HepG2 (cell line): Measurements from ENCODE around the gene THSD8. TPM values are rescaled to one million over a fixed set of nuclear protein-coding genes. Genes with fewer than 3 reads are reported as not detected.

ENCODE experiments used
- ELF1 ChIP-seq: sonication (generic); formaldehyde crosslinking; IDR thresholded peaks from 2 replicates; pipeline ENCODE4 v1.4.0; 2020; ENCODE audit warnings: missing genetic modification reagents
- HMGA1 ChIP-seq: sonication (generic); formaldehyde crosslinking; conservative IDR thresholded peaks from 2 replicates; pipeline ENCODE4 v1.4.0; 2020; ENCODE audit warnings: missing genetic modification reagents
- RNF2 ChIP-seq: fragments of 450-650 bp; conservative IDR thresholded peaks from 2 replicates; pipeline ENCODE4 v1.6.1; 2016; ENCODE audit warnings: low read depth
- SRSF4 ChIP-seq: fragments of 200-400 bp; formaldehyde crosslinking; IDR thresholded peaks from one replicate; pipeline ENCODE4 v1.6.1; 2018; ENCODE audit warnings: mild to moderate bottlenecking, low read depth, low read length, moderate library complexity; ENCODE audit not compliant: poor library complexity, severe bottlenecking
- ZBTB1 ChIP-seq: sonication (generic); formaldehyde crosslinking; IDR thresholded peaks from 2 replicates; pipeline ENCODE4 v1.4.0; 2020; ENCODE audit warnings: missing genetic modification reagents, borderline replicate concordance
- ZNF12 ChIP-seq: sonication (generic); formaldehyde crosslinking; IDR thresholded peaks from 2 replicates; pipeline ENCODE4 v1.5.0; 2020; ENCODE audit warnings: missing genetic modification reagents
- ZNF17 ChIP-seq: sonication (generic); formaldehyde crosslinking; IDR thresholded peaks from 2 replicates; pipeline ENCODE4 v1.5.0; 2020; ENCODE audit warnings: mild to moderate bottlenecking, missing genetic modification reagents
- ZNF263 ChIP-seq: sonication (generic); formaldehyde crosslinking; IDR thresholded peaks from 2 replicates; pipeline ENCODE4 v1.4.0; 2020; ENCODE audit warnings: missing genetic modification reagents
- polyA plus RNA-seq, 8 experiments: library from polyadenylated mRNA; depleted of rRNA in 3 of 8; stranded (reverse) in 7 of 8; unstranded in 1 of 8; fragments of >200 nt; fragmentation: Illumina TruSeq in 4 of 8; extraction: Trizol in 4 of 8; gene quantifications; 2 replicates each; pipeline versions ENCODE4 v1.2.1 to v1.2.3, GENCODE V29; 2011 to 2016; ENCODE audit warnings: low read depth in 4 of 8, missing spikeins in 1 of 8, mixed read lengths in 1 of 8; ENCODE audit not compliant: insufficient read depth in 1 of 8
- total RNA-seq, 5 experiments: library from RNA; depleted of rRNA; stranded (reverse); fragments of >200 nt; fragmentation: Illumina TruSeq; extraction: Trizol; gene quantifications; 2 replicates each; pipeline ENCODE4 v1.2.3, GENCODE V29; 2016; ENCODE audit warnings: low read depth in 1 of 5
- TF ChIP-seq, protein P1 (sequence below): sonication (generic); formaldehyde crosslinking; IDR thresholded peaks from 2 replicates; pipeline ENCODE4 v1.4.0; 2020; ENCODE audit warnings: missing genetic modification reagents
- TF ChIP-seq, protein P2 (sequence below): sonication (generic); formaldehyde crosslinking; IDR thresholded peaks from 2 replicates; pipeline ENCODE4 v1.5.0; 2020; ENCODE audit warnings: missing genetic modification reagents
- TF ChIP-seq, protein P3 (sequence below): sonication (generic); formaldehyde crosslinking; IDR thresholded peaks from 2 replicates; pipeline ENCODE4 v1.9.0; 2021; ENCODE audit warnings: mild to moderate bottlenecking, missing genetic modification reagents
- TF ChIP-seq, protein P4 (sequence below): sonication (generic); formaldehyde crosslinking; IDR thresholded peaks from 2 replicates; pipeline ENCODE4 v1.8.1; 2023; ENCODE audit warnings: mild to moderate bottlenecking, missing genetic modification reagents
- TF ChIP-seq, protein P5 (sequence below): sonication (generic); formaldehyde crosslinking; IDR thresholded peaks from 2 replicates; pipeline ENCODE4 v1.5.0; 2020; ENCODE audit warnings: missing genetic modification reagents

The THSD8 gene
- total and polyA plus RNA-seq, 2 of the 13 experiments (the other 11 are each of a cell fraction or from before 2014, with no cell fraction given), result 4.8 to 14.9 TPM

DNA sequence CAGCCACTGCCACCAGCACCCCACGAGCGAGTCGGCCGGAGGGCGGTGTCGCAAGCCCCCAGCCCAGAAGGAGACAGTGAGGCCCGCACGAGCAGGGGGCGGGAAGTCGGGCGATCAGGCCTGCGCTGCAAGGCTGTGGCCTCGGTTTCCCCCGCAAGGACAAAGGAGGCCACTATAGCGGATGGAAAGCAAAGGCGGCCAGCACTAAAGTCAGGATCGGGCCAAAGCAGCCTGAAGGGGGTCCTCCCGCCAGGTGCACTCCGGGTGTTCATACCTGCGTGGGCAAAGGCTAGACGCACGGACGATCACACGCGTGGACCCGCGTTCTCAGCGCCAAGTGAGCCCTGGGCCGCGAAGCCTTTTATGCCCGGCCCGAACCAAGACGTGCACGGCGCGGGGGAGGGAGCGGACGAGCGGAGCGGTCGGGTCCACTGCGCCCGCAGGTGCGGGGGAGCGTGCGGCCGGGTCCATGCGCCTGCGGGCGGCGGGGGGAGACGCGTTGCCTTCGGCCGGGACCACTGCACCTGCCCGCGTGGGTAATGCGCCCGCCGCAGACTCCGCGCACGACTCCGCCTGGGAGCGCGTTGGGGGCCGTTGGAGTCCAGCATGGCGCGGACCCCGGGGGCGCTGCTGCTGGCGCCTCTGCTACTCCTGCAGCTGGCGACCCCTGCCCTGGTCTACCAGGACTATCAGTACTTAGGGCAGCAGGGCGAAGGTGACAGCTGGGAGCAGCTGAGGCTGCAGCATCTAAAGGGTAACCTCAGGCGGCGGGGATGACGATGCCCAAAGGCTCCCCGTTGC is at the start of gene THSD8, which contains the start of gene PRDX2 (continued):
- TF ChIP-seq, protein P1, sequence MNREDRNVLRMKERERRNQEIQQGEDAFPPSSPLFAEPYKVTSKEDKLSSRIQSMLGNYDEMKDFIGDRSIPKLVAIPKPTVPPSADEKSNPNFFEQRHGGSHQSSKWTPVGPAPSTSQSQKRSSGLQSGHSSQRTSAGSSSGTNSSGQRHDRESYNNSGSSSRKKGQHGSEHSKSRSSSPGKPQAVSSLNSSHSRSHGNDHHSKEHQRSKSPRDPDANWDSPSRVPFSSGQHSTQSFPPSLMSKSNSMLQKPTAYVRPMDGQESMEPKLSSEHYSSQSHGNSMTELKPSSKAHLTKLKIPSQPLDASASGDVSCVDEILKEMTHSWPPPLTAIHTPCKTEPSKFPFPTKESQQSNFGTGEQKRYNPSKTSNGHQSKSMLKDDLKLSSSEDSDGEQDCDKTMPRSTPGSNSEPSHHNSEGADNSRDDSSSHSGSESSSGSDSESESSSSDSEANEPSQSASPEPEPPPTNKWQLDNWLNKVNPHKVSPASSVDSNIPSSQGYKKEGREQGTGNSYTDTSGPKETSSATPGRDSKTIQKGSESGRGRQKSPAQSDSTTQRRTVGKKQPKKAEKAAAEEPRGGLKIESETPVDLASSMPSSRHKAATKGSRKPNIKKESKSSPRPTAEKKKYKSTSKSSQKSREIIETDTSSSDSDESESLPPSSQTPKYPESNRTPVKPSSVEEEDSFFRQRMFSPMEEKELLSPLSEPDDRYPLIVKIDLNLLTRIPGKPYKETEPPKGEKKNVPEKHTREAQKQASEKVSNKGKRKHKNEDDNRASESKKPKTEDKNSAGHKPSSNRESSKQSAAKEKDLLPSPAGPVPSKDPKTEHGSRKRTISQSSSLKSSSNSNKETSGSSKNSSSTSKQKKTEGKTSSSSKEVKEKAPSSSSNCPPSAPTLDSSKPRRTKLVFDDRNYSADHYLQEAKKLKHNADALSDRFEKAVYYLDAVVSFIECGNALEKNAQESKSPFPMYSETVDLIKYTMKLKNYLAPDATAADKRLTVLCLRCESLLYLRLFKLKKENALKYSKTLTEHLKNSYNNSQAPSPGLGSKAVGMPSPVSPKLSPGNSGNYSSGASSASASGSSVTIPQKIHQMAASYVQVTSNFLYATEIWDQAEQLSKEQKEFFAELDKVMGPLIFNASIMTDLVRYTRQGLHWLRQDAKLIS (CRISPR knock-in tag), result peak; percentile 61; the same call in 1 of the 2 replicates
- TF ChIP-seq, protein P2, sequence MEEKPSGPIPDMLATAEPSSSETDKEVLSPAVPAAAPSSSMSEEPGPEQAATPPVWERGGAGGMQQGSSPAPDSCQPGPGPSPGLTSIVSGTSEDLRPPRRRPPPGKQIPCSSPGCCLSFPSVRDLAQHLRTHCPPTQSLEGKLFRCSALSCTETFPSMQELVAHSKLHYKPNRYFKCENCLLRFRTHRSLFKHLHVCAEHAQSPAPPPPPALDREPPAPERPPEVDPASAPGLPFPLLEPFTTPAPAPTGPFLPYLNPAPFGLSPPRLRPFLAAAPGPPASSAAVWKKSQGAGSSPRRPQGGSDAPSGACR (CRISPR knock-in tag), result peak; percentile 88; the same call in 1 of the 2 replicates
- TF ChIP-seq ELF1, result 0 out of 2 replicates have a peak, but pooled peaks have one; percentile 31
- TF ChIP-seq, protein P3, sequence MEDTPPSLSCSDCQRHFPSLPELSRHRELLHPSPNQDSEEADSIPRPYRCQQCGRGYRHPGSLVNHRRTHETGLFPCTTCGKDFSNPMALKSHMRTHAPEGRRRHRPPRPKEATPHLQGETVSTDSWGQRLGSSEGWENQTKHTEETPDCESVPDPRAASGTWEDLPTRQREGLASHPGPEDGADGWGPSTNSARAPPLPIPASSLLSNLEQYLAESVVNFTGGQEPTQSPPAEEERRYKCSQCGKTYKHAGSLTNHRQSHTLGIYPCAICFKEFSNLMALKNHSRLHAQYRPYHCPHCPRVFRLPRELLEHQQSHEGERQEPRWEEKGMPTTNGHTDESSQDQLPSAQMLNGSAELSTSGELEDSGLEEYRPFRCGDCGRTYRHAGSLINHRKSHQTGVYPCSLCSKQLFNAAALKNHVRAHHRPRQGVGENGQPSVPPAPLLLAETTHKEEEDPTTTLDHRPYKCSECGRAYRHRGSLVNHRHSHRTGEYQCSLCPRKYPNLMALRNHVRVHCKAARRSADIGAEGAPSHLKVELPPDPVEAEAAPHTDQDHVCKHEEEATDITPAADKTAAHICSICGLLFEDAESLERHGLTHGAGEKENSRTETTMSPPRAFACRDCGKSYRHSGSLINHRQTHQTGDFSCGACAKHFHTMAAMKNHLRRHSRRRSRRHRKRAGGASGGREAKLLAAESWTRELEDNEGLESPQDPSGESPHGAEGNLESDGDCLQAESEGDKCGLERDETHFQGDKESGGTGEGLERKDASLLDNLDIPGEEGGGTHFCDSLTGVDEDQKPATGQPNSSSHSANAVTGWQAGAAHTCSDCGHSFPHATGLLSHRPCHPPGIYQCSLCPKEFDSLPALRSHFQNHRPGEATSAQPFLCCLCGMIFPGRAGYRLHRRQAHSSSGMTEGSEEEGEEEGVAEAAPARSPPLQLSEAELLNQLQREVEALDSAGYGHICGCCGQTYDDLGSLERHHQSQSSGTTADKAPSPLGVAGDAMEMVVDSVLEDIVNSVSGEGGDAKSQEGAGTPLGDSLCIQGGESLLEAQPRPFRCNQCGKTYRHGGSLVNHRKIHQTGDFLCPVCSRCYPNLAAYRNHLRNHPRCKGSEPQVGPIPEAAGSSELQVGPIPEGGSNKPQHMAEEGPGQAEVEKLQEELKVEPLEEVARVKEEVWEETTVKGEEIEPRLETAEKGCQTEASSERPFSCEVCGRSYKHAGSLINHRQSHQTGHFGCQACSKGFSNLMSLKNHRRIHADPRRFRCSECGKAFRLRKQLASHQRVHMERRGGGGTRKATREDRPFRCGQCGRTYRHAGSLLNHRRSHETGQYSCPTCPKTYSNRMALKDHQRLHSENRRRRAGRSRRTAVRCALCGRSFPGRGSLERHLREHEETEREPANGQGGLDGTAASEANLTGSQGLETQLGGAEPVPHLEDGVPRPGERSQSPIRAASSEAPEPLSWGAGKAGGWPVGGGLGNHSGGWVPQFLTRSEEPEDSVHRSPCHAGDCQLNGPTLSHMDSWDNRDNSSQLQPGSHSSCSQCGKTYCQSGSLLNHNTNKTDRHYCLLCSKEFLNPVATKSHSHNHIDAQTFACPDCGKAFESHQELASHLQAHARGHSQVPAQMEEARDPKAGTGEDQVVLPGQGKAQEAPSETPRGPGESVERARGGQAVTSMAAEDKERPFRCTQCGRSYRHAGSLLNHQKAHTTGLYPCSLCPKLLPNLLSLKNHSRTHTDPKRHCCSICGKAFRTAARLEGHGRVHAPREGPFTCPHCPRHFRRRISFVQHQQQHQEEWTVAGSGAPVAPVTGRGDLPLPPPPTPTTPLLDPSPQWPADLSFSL (CRISPR knock-in tag), result peak; percentile 37; the same call in 1 of the 2 replicates
- TF ChIP-seq ZBTB1 (CRISPR knock-in tag), result no peak
- TF ChIP-seq HMGA1 (CRISPR knock-in tag), result no peak
- TF ChIP-seq, protein P4, sequence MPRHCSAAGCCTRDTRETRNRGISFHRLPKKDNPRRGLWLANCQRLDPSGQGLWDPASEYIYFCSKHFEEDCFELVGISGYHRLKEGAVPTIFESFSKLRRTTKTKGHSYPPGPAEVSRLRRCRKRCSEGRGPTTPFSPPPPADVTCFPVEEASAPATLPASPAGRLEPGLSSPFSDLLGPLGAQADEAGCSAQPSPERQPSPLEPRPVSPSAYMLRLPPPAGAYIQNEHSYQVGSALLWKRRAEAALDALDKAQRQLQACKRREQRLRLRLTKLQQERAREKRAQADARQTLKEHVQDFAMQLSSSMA (CRISPR knock-in tag), result peak; percentile 91
- peak; percentile 32; the same call in 1 of the 2 replicates for TF ChIP-seq ZNF12
- TF ChIP-seq RNF2, result no peak
- no peak for TF ChIP-seq ZNF17
- TF ChIP-seq, protein P5, sequence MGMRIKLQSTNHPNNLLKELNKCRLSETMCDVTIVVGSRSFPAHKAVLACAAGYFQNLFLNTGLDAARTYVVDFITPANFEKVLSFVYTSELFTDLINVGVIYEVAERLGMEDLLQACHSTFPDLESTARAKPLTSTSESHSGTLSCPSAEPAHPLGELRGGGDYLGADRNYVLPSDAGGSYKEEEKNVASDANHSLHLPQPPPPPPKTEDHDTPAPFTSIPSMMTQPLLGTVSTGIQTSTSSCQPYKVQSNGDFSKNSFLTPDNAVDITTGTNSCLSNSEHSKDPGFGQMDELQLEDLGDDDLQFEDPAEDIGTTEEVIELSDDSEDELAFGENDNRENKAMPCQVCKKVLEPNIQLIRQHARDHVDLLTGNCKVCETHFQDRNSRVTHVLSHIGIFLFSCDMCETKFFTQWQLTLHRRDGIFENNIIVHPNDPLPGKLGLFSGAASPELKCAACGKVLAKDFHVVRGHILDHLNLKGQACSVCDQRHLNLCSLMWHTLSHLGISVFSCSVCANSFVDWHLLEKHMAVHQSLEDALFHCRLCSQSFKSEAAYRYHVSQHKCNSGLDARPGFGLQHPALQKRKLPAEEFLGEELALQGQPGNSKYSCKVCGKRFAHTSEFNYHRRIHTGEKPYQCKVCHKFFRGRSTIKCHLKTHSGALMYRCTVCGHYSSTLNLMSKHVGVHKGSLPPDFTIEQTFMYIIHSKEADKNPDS (CRISPR knock-in tag), result peak; percentile 95
- no peak for TF ChIP-seq SRSF4
- no peak for TF ChIP-seq ZNF263 (CRISPR knock-in tag)
